ENCODE results near the gene ISCA1.

ISCA1 gene

GRCh38 chr9:86242071-86242470 is 40.3 kb downstream of the ISCA1 start:
- Histone ChIP-seq H3K36me3 (ENCODE audit: control insufficient read depth in 4 of 4, insufficient read depth in 4 of 4, low read length in 3 of 4) (no peaks in the 10 kb centered on the region), H3K27me3 (replicated peaks in 2 of 5; ENCODE audit: control insufficient read depth in 4 of 5, insufficient read depth in 5 of 5, low read length in 4 of 5) (no peaks in the 10 kb centered on the region), H3K27ac (ENCODE audit: insufficient read depth in 1 of 2, low read depth in 1 of 2, low read length in 2 of 2, poor library complexity in 1 of 2, severe bottlenecking in 2 of 2) (no peak overlapping the region), H3K9me3 (ENCODE audit: control extremely low read depth in 1 of 5, control insufficient read depth in 4 of 5, insufficient read depth in 2 of 5, low read depth in 1 of 5, low read length in 4 of 5) (no peaks in the 10 kb centered on the region), H3K4me3 (ENCODE audit: control insufficient read depth in 1 of 7, extremely low read depth in 1 of 7, insufficient read depth in 4 of 7, low read depth in 2 of 7, low read length in 6 of 7) (no peak overlapping the region), H3K4me1 (ENCODE audit: control extremely low read depth in 1 of 4, control insufficient read depth in 4 of 4, insufficient read depth in 4 of 4, low read length in 3 of 4) (peaks cover 0 to 13% (median 4%) of the 10 kb centered on the region in 4 experiments)
- WGBS (ENCODE audit: insufficient coverage) = no CpG with 5 or more reads among the region's 2 CpGs
- ChIA-PET CTCF (interaction anchor here (0.7 to 0.8 kb wide), 2 partner anchors 14 to 16 kb away, joined by 3 to 4 read pairs; no protein-coding TSS in a partner anchor), POLR2A (interaction anchor here (0.7 kb wide), 1 partner anchor 40 kb away, joined by 5 read pairs; no protein-coding TSS in a partner anchor)
- peak in 1 of 3 donors; percentile 6 for DNase-seq

DNA sequence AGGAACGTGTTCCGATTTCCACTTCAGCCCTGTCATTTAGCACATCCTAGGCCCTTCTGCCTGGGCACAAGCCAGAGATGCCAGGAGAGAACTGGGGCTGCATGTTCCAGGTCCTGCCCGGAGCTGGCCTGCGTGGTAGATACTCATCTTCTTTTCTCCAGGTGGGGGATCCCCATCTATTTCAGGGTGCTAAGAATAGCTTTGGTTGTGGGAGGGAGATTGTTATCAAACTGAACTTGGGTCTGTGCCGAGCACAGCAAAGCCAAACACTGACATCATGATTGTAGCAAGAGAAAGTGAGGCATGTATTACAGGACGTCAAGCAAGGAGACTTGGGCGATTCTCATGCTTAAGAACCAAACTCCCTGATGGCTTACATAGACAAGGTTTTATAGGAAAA is 41.1 kb downstream of the ISCA1 start:
- peak in 2 of 3 donors; percentile 10 to 17 for DNase-seq
- Histone ChIP-seq H3K4me1 (ENCODE audit: control extremely low read depth in 1 of 4, control insufficient read depth in 4 of 4, insufficient read depth in 4 of 4, low read length in 3 of 4) (peaks cover 0 to 13% (median 4%) of the 10 kb centered on the region in 4 experiments), H3K27ac (ENCODE audit: insufficient read depth in 1 of 2, low read depth in 1 of 2, low read length in 2 of 2, poor library complexity in 1 of 2, severe bottlenecking in 2 of 2) (no peak overlapping the region), H3K36me3 (ENCODE audit: control insufficient read depth in 4 of 4, insufficient read depth in 4 of 4, low read length in 3 of 4) (no peaks in the 10 kb centered on the region), H3K9me3 (ENCODE audit: control extremely low read depth in 1 of 5, control insufficient read depth in 4 of 5, insufficient read depth in 2 of 5, low read depth in 1 of 5, low read length in 4 of 5) (no peaks in the 10 kb centered on the region), H3K27me3 (replicated peaks in 2 of 5; ENCODE audit: control insufficient read depth in 4 of 5, insufficient read depth in 5 of 5, low read length in 4 of 5) (no peaks in the 10 kb centered on the region), H3K4me3 (ENCODE audit: control insufficient read depth in 1 of 7, extremely low read depth in 1 of 7, insufficient read depth in 4 of 7, low read depth in 2 of 7, low read length in 6 of 7) (no peak overlapping the region)
- ChIA-PET POLR2A (no interaction called here), CTCF (interaction anchor here (1.2 to 1.6 kb wide), 2 partner anchors 12 to 40 kb away, joined by 3 to 4 read pairs; no protein-coding TSS in a partner anchor)
- 37% methylated on average over 7 of the region's 7 CpGs for WGBS (ENCODE audit: insufficient coverage)

DNA sequence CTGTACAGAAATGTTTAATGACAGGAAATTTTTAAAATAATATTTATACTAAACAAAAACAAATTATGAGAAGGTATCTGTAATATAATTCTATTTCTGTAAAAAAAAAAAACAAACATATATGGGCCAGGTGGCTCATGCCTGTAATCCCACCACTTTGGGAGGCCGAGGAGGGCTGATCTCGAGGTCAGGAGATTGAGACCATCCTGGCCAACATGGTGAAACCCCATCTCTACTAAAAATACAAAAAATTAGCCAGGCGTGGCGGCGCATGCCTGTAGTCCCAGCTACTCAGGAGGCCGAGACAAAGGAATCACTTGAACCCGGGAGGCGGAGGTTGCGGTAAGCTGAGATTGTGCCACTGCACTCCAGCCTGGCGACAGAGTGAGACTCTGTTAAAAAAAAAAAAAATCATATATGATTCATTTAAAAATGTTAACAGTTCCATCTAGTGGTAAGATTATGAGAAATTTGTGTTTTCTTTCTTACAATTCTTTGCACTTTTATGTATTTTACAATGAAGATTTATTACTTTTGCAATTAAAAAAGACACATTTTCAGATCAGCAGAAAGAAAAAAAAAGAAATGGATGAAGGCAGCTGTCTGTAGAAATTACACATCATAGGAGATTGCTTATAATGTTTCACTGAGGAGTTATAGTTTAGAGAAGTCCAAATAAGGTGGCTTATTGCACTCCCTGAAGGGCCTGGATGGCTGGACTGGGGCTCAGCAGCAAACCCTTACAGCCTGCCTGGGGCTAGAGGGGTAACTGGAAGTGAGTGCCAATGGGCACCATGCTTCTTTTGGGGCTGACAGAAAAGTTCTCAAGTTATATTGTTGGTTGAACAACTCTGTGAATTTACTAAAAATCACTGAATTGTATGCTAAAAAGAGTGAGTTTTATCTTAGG is 43.2 kb downstream of the ISCA1 start:
- no peaks in the 10 kb centered on the region for H3K9me3 ChIP-seq (ENCODE audit: control extremely low read depth in 1 of 5, control insufficient read depth in 4 of 5, insufficient read depth in 2 of 5, low read depth in 1 of 5, low read length in 4 of 5)
- POLR2A ChIA-PET = no interaction called here
- peak; percentile 9 to 24 (median 22) for DNase-seq
- no peaks in the 10 kb centered on the region for H3K36me3 ChIP-seq (ENCODE audit: control insufficient read depth in 4 of 4, insufficient read depth in 4 of 4, low read length in 3 of 4)
- H3K27ac ChIP-seq (ENCODE audit: insufficient read depth in 1 of 2, low read depth in 1 of 2, low read length in 2 of 2, poor library complexity in 1 of 2, severe bottlenecking in 2 of 2) = no peak overlapping the region
- H3K27me3 ChIP-seq (replicated peaks in 2 of 5; ENCODE audit: control insufficient read depth in 4 of 5, insufficient read depth in 5 of 5, low read length in 4 of 5) = no peaks in the 10 kb centered on the region
- no peak overlapping the region for H3K4me3 ChIP-seq (ENCODE audit: control insufficient read depth in 1 of 7, extremely low read depth in 1 of 7, insufficient read depth in 4 of 7, low read depth in 2 of 7, low read length in 6 of 7)
- peaks cover 0 to 13% (median 4%) of the 10 kb centered on the region in 4 experiments for H3K4me1 ChIP-seq (ENCODE audit: control extremely low read depth in 1 of 4, control insufficient read depth in 4 of 4, insufficient read depth in 4 of 4, low read length in 3 of 4)
- 100% methylated on average over 4 of the region's 10 CpGs for WGBS (ENCODE audit: insufficient coverage)
- CTCF ChIA-PET = interaction anchor here (0.7 to 1.4 kb wide), 5 partner anchors 8 to 421 kb away, joined by 3 to 5 read pairs (median 3); no protein-coding TSS in a partner anchor

DNA sequence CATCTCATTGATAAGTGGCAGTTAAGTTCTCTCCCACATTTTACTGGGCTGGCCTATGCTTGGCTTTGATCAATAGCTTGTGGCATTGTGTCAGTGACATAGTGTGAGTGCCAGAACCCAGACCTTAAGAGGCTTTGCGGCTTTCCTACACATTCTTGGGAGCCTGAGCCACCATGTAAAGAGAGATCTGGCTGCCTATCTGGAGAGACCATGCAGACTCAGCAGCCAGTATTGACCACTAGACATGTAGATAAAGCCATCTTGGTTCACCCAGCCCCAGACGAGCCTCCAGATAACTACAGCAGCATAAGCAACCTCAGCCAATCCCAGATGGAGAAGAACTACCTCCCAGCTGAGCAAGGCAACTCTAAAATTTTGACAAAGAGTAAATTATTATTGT is 51.5 kb downstream of the ISCA1 start:
- no peaks in the 10 kb centered on the region for H3K4me1 ChIP-seq (ENCODE audit: control extremely low read depth in 1 of 4, control insufficient read depth in 4 of 4, insufficient read depth in 4 of 4, low read length in 3 of 4)
- no peak for DNase-seq
- ChIA-PET CTCF (no interaction called here), POLR2A (no interaction called here)
- no peak overlapping the region for H3K27ac ChIP-seq (ENCODE audit: insufficient read depth in 1 of 2, low read depth in 1 of 2, low read length in 2 of 2, poor library complexity in 1 of 2, severe bottlenecking in 2 of 2)
- no peak overlapping the region for H3K4me3 ChIP-seq (ENCODE audit: control insufficient read depth in 1 of 7, extremely low read depth in 1 of 7, insufficient read depth in 4 of 7, low read depth in 2 of 7, low read length in 6 of 7)
- no peaks in the 10 kb centered on the region for H3K27me3 ChIP-seq (replicated peaks in 2 of 5; ENCODE audit: control insufficient read depth in 4 of 5, insufficient read depth in 5 of 5, low read length in 4 of 5)
- H3K36me3 ChIP-seq (ENCODE audit: control insufficient read depth in 4 of 4, insufficient read depth in 4 of 4, low read length in 3 of 4) = no peaks in the 10 kb centered on the region
- no peaks in the 10 kb centered on the region for H3K9me3 ChIP-seq (ENCODE audit: control extremely low read depth in 1 of 5, control insufficient read depth in 4 of 5, insufficient read depth in 2 of 5, low read depth in 1 of 5, low read length in 4 of 5)
- WGBS (ENCODE audit: insufficient coverage) = 100% methylated on average over 1 of the region's 2 CpGs

DNA sequence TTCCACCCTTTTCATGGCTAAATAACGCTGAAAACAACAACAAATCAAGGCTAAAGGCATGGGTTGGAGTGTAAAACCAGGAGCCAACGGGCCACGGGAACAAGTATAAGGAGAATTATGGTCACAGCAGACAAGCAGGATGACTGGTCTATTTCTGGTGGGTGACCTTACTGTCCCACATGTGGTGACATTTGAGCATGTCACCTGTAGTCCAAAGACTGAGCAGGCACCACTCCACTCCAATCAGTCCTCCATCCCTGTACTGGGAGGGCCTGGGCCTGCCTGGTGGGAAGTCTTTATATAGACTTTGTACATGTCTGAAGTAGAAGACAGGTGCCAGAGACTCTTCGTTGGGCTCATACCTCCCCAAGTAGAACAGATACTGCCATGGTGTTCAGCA is 59.7 kb downstream of the ISCA1 start:
- no peaks in the 10 kb centered on the region for H3K27me3 ChIP-seq (replicated peaks in 2 of 5; ENCODE audit: control insufficient read depth in 4 of 5, insufficient read depth in 5 of 5, low read length in 4 of 5)

DNA sequence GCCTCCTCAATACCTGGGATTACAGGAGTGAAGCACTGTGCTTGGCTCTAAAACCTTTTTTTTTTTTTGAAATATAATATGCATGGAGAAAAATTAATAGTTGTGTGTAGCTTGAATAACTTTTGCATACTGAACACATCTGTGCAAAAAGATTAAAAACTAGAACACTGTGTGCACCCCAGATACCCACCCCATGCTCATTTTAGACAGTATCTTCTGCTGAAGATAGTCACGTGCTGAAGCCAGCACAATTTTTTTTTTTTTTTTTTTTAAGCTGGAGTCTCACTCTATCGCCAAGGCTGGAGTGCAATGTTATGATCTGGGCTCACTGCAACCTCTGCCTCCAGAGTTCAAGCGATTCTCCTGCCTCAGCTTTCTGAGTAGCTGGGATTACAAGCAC is 62.7 kb downstream of the ISCA1 start:
- H3K9me3 ChIP-seq (ENCODE audit: control extremely low read depth in 1 of 5, control insufficient read depth in 4 of 5, insufficient read depth in 2 of 5, low read depth in 1 of 5, low read length in 4 of 5) = no peaks in the 10 kb centered on the region
- ChIA-PET POLR2A (no interaction called here), CTCF (interaction anchor here (0.7 kb wide), 1 partner anchor 11 kb away, joined by 4 read pairs; no protein-coding TSS in a partner anchor)
- no peak for DNase-seq
- whole genome bisulfite sequencing (ENCODE audit: insufficient coverage) = 90% methylated on average over 2 of the region's 3 CpGs
- no peaks in the 10 kb centered on the region for H3K4me1 ChIP-seq (ENCODE audit: control extremely low read depth in 1 of 4, control insufficient read depth in 4 of 4, insufficient read depth in 4 of 4, low read length in 3 of 4)
- no peak overlapping the region for H3K4me3 ChIP-seq (ENCODE audit: control insufficient read depth in 1 of 7, extremely low read depth in 1 of 7, insufficient read depth in 4 of 7, low read depth in 2 of 7, low read length in 6 of 7)
- H3K27me3 ChIP-seq (replicated peaks in 2 of 5; ENCODE audit: control insufficient read depth in 4 of 5, insufficient read depth in 5 of 5, low read length in 4 of 5) = no peaks in the 10 kb centered on the region
- H3K36me3 ChIP-seq (ENCODE audit: control insufficient read depth in 4 of 4, insufficient read depth in 4 of 4, low read length in 3 of 4) = no peaks in the 10 kb centered on the region
- no peak overlapping the region for H3K27ac ChIP-seq (ENCODE audit: insufficient read depth in 1 of 2, low read depth in 1 of 2, low read length in 2 of 2, poor library complexity in 1 of 2, severe bottlenecking in 2 of 2)

More for the DNA sequence above, 59.7 kb downstream of the ISCA1 start:
- Histone ChIP-seq H3K9me3 (ENCODE audit: control extremely low read depth in 1 of 5, control insufficient read depth in 4 of 5, insufficient read depth in 2 of 5, low read depth in 1 of 5, low read length in 4 of 5) (no peaks in the 10 kb centered on the region), H3K36me3 (ENCODE audit: control insufficient read depth in 4 of 4, insufficient read depth in 4 of 4, low read length in 3 of 4) (no peaks in the 10 kb centered on the region), H3K4me1 (ENCODE audit: control extremely low read depth in 1 of 4, control insufficient read depth in 4 of 4, insufficient read depth in 4 of 4, low read length in 3 of 4) (no peaks in the 10 kb centered on the region), H3K27ac (ENCODE audit: insufficient read depth in 1 of 2, low read depth in 1 of 2, low read length in 2 of 2, poor library complexity in 1 of 2, severe bottlenecking in 2 of 2) (no peak overlapping the region), H3K4me3 (ENCODE audit: control insufficient read depth in 1 of 7, extremely low read depth in 1 of 7, insufficient read depth in 4 of 7, low read depth in 2 of 7, low read length in 6 of 7) (no peak overlapping the region)
- ChIA-PET CTCF (interaction anchor here (0.9 kb wide), 1 partner anchor 39 kb away, joined by 3 read pairs; no protein-coding TSS in a partner anchor), POLR2A (no interaction called here)
- DNase-seq = no peak
- 100% methylated on average over 3 of the region's 4 CpGs for WGBS (ENCODE audit: insufficient coverage)

Data from common myeloid progenitor, CD34-positive (primary cell).